ENCODE data around the gene TTC24.
A peak's percentile ranks its signal among the peaks of the same experiment; 100 is the strongest.

Gene TTC24

GRCh38 chr1:156553860-156554485 is 25.6 kb upstream of the TTC24 start:
- DNase-seq (ENCODE audit: low read depth): no peak
- no peak for TF ChIP-seq CTCF (IDR thresholded peaks at IDR 0.05; ENCODE audit: control insufficient read depth, extremely low read depth, insufficient read depth)
- no peak overlapping the region for H3K4me3 ChIP-seq (ENCODE audit: low read depth, low read length)

- no peak for TF ChIP-seq CTCF (IDR thresholded peaks at IDR 0.05; ENCODE audit: control insufficient read depth, extremely low read depth, insufficient read depth)
- H3K4me3 ChIP-seq (ENCODE audit: low read depth, low read length): no peak overlapping the region
- DNase-seq (ENCODE audit: low read depth): no peak
Measured at GRCh38 chr1:156554971-156555370, 24.6 kb upstream of the TTC24 start.

GRCh38 chr1:156555715-156556114 is 23.8 kb upstream of the TTC24 start:
- no peak for DNase-seq (ENCODE audit: low read depth)
- no peak for TF ChIP-seq CTCF (IDR thresholded peaks at IDR 0.05; ENCODE audit: control insufficient read depth, extremely low read depth, insufficient read depth)
- H3K4me3 ChIP-seq (ENCODE audit: low read depth, low read length): no peak overlapping the region

GRCh38 chr1:156556354-156556753 is 23.2 kb upstream of the TTC24 start:
- DNase-seq (ENCODE audit: low read depth): no peak
- no peak overlapping the region for H3K4me3 ChIP-seq (ENCODE audit: low read depth, low read length)
- TF ChIP-seq CTCF (IDR thresholded peaks at IDR 0.05; ENCODE audit: control insufficient read depth, extremely low read depth, insufficient read depth): no peak

DNA sequence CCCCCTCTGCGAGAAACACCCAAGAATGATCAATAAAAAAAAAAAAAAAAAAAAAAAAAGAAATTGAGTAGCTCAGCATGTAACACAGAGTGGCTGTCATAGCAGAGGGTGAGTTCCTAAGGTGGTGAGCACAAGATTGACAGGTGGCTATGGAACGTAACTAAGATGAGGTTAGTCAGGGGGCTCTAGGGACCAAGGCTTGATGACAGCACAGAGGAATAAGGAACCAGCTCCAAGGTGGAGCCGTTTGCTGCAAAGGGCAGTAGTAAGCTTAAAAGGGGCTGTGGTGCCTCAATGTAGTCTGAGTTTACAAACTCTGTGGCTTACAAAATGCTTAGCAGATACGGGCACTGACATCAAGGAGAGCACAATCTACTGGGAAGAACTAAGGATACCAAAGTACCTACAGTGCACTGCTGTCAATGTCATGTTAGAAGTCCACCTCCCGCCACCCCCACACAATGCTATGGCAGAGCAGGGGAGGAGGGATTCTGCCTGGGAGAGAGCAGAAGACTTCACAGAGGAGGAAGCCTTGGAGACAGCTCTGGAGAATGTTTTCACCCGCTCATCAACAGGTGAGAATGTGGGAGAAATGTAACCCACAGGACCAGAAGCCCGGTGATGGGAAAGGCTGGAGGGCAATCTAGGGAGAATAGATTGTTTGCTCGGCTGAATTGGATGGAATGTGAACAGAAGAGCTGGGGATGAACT is 20.3 kb upstream of the TTC24 start:
- no peak overlapping the region for H3K4me3 ChIP-seq (ENCODE audit: low read depth, low read length)
- DNase-seq (ENCODE audit: low read depth): no peak
- TF ChIP-seq CTCF (IDR thresholded peaks at IDR 0.05; ENCODE audit: control insufficient read depth, extremely low read depth, insufficient read depth): no peak

- no peak for TF ChIP-seq CTCF (IDR thresholded peaks at IDR 0.05; ENCODE audit: control insufficient read depth, extremely low read depth, insufficient read depth)
- peak; percentile 83 for DNase-seq (ENCODE audit: low read depth)
- no peak overlapping the region for H3K4me3 ChIP-seq (ENCODE audit: low read depth, low read length)
Measured at GRCh38 chr1:156559797-156560385, 19.6 kb upstream of the TTC24 start.

Measured in LNCaP clone FGC (cell line).